Mucosa of descending colon (tissue), 3 donors: ENCODE data around the gene OR5AS1. TPM values are rescaled to one million over a fixed set of nuclear protein-coding genes. Genes with fewer than 3 reads are reported as not detected.

Experiments used
- ATAC-seq: fragments of 200-7000 bp; cut with Tn5 transposase; one replicate; pipeline ENCODE4 v1.9.1; 2020; ENCODE audit warnings: mild to moderate bottlenecking, moderate library complexity
- DNase-seq, 3 donors: peaks; one replicate each; pipeline ENCODE4 v3.0.0-alpha.2; 2020
- H3K36me3 ChIP-seq: fragments of 200-600 bp; one replicate; pipeline ENCODE4 v1.8.0; 2021; ENCODE audit warnings: low read depth, mild to moderate bottlenecking
- H3K4me1 ChIP-seq: fragments of 200-600 bp; one replicate; pipeline ENCODE4 v1.8.0; 2021; ENCODE audit warnings: low read depth, mild to moderate bottlenecking
- H3K4me3 ChIP-seq: fragments of 200-600 bp; one replicate; pipeline ENCODE4 v1.8.0; 2021; ENCODE audit warnings: mild to moderate bottlenecking
- H3K9me3 ChIP-seq: fragments of 200-600 bp; one replicate; pipeline ENCODE4 v1.8.0; 2021; ENCODE audit warnings: mild to moderate bottlenecking
- intact Hi-C, 2 donors: fragments of 100-400 bp; cut with DNase I in 1 of 2; cut with micrococcal nuclease in 1 of 2; formaldehyde crosslinking; loops; one replicate each; pipeline versions ENCODE4 v1.11.0 to v1.11.1; 2022; cut with DNase I, micrococcal nuclease
- long read RNA-seq, 2 donors: library from polyadenylated mRNA; unstranded; transcript quantifications; one replicate each; pipeline ENCODE4 v2.0.0, GENCODE V29; 2019 to 2021
- total RNA-seq, 3 donors: library from RNA; stranded (reverse); fragmentation: NEBNext Ultra II Directional in 2 of 3; extraction: Animal tissue kit (Norgen Biotek cat#: 25700) in 2 of 3; gene quantifications; one replicate each; pipeline versions ENCODE4 v1.2.1 to v1.2.4, GENCODE V29; 2021 to 2023
- TF ChIP-seq, protein P1 (sequence below): fragments of 200-600 bp; IDR thresholded peaks from one replicate; pipeline ENCODE4 v1.8.0; 2022; ENCODE audit warnings: antibody characterized with exemption, mild to moderate bottlenecking
- donor health status: DM: no; HTN: no; CAD: no; lungs with moderate emphysema.
- donor health status: DM: no; HTN: no; CAD: no.
- donor health status: DM: no; HTN: yes; CAD: no.

The OR5AS1 gene
- not detected for total RNA-seq
- long read RNA-seq, donor 1: 0 reads
- long read RNA-seq, donor 2: 0 reads

DNA sequence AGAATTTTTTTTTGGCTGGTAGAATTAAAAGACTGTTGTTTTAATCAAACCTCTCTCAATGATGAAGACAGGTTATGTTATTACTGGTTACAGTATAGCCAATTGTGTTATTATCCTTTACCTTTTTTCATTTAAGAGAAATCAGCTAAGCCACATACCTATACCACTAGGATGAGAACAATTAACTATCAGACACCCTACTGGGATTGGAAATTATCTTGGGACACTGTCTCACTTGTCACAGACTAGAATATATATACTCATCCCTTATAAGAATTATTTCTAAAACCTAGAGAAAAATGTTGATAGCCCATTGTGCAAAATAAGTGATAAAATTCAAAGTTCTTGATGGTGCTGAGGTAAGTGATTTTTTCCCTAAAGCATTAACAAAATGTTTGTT lies at the start of gene OR5AS1:
Gene OR5AS1 (plus strand): TSS at position 301 of the 400 bp plus-strand sequence. CDS start 2,765 bp downstream, outside the sequence.
- no peaks in the 10 kb centered on the region for H3K36me3 ChIP-seq
- H3K9me3 ChIP-seq: no peaks in the 10 kb centered on the region
- H3K4me1 ChIP-seq: no peaks in the 10 kb centered on the region
- TF ChIP-seq, protein P1, sequence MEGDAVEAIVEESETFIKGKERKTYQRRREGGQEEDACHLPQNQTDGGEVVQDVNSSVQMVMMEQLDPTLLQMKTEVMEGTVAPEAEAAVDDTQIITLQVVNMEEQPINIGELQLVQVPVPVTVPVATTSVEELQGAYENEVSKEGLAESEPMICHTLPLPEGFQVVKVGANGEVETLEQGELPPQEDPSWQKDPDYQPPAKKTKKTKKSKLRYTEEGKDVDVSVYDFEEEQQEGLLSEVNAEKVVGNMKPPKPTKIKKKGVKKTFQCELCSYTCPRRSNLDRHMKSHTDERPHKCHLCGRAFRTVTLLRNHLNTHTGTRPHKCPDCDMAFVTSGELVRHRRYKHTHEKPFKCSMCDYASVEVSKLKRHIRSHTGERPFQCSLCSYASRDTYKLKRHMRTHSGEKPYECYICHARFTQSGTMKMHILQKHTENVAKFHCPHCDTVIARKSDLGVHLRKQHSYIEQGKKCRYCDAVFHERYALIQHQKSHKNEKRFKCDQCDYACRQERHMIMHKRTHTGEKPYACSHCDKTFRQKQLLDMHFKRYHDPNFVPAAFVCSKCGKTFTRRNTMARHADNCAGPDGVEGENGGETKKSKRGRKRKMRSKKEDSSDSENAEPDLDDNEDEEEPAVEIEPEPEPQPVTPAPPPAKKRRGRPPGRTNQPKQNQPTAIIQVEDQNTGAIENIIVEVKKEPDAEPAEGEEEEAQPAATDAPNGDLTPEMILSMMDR: no peak
- no peak for DNase-seq
- H3K4me3 ChIP-seq: no peak within 1 kb of the TSS
- intact Hi-C loops: no loop called here
- no peak for ATAC-seq

DNA sequence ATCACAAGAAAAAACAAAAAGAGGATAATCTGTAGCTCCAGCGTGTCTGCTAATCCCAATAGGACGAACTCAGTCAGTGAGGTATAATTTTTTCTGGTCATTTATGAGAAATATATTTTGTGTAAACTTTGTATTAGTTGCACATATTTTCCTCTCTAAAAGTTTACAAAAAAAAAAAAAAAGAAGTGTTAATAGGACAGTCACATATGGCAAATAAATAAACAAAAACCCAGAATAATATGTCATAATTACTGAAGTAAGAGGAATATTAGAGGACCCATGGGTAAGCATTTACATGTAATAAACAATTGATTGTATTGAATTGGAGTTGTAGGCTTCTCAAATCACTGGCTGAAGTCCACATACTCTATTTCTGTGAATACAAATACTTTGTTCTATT lies 32.9 kb upstream of the OR5AS1 start, which contains the start of gene OR5F1:
Gene OR5F1 (minus strand): TSS at position 101 of the 400 bp plus-strand sequence. CDS start 0 bp downstream, at position 101.
- ATAC-seq (no peak), DNase-seq (no peak)
- no peak within 1 kb of the TSS for H3K4me3 ChIP-seq
- H3K9me3 ChIP-seq: no peaks in the 10 kb centered on the region
- no peaks in the 10 kb centered on the region for H3K36me3 ChIP-seq
- TF ChIP-seq, protein P1: no peak
- intact Hi-C loops: no loop called here
- H3K4me1 ChIP-seq: no peaks in the 10 kb centered on the region

DNA sequence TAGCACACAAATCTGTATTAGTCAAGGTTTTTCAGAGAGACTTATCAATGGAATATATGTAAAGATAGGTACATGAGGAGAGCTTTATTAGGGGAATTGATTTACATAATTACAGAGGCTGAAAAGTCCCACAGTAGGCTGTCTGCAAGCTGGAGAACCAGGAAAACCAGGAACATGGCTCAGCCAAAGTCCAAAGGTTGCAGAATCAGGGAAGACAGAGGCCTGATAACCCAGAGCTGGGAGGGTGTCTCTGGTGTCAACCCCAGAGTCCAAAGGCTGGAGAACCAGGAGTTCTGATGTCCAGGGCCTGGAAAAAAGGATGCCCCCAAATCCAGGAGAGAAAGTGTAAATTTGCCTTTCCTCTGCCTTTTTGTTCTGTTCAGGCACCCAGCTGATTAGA lies 16.7 kb upstream of the OR5AS1 start:
- no peak for DNase-seq
- intact Hi-C loops: no loop called here

DNA sequence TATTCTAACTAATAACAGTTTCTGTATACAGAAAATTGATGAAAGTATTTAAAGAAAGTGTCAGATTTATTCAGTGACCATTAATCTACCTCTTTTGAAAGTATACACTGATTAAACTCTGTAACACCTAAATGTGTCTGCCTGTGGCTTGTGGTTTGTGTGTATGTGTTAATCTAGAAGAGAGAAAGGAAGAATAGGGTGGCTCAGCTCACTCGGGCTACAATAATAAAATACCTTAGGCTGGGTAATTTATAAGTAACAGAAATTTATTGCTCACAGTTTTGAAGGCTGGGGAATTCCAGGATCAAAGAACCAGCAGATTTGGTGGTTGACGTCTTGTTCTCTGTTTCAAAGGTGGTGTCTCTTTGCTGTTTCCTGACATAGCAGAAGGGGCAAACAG lies 13.6 kb upstream of the OR5AS1 start:
- H3K36me3 ChIP-seq: no peaks in the 10 kb centered on the region
- TF ChIP-seq, protein P1: no peak
- no peak overlapping the region for H3K4me3 ChIP-seq
- DNase-seq (no peak), ATAC-seq (no peak)
- H3K4me1 ChIP-seq: no peaks in the 10 kb centered on the region
- H3K9me3 ChIP-seq: peaks cover 2% of the 10 kb centered on the region
- intact Hi-C loops: no loop called here

More for the DNA sequence above, 16.7 kb upstream of the OR5AS1 start:
- Histone ChIP-seq H3K36me3 (no peaks in the 10 kb centered on the region), H3K4me1 (no peaks in the 10 kb centered on the region), H3K9me3 (peaks cover 2% of the 10 kb centered on the region), H3K4me3 (no peak overlapping the region)
- ATAC-seq: no peak
- TF ChIP-seq, protein P1: no peak

DNA sequence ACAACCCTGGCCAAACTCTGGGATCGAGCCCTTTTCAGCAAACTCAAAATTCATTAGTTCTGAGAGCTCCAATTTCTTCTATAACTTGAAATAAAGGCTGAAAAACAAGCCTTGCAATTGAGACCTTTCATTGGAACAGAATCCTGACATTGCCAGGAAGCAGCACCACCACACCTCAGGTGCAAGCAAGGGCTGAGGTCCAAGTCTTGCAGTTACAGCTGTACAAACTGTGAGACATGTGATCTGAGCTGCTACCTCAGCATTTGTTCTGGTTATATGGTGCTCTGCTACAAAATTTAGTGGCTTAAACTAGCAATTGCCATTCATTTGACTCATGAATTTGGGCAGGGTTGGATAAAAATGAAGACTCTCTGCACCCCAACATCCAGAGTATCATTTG lies 18.1 kb downstream of the OR5AS1 start:
- Histone ChIP-seq H3K4me1 (no peaks in the 10 kb centered on the region), H3K9me3 (no peaks in the 10 kb centered on the region), H3K36me3 (no peaks in the 10 kb centered on the region), H3K4me3 (no peak overlapping the region)
- ATAC-seq (no peak), DNase-seq (no peak)
- TF ChIP-seq, protein P1: no peak
- intact Hi-C loops: no loop called here

DNA sequence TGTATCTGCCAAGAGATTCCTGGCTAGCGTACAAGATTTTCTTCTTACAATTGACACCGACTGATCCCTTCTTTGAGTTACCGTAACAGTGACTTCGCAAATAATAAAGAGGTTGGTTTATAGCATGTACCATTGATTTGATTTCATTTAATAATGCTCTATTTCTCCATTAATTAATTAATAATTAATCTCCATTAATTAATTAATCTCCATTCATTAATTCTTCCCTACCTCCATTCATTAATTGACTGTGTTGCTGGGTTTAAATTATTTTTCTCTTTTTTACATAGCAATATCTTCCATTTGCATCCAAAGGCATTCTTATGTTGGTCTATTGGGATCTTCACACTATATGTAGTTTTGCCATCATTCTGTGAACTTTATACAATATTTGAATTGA lies 21.0 kb downstream of the OR5AS1 start:
- DNase-seq (no peak), ATAC-seq (no peak)
- Histone ChIP-seq H3K9me3 (no peaks in the 10 kb centered on the region), H3K36me3 (no peaks in the 10 kb centered on the region), H3K4me1 (no peaks in the 10 kb centered on the region), H3K4me3 (no peak overlapping the region)
- TF ChIP-seq, protein P1: no peak
- intact Hi-C loops: no loop called here
